Measurements from ENCODE around the gene BCL2. TPM values are rescaled to one million over a fixed set of nuclear protein-coding genes. Genes with fewer than 3 reads are reported as not detected.

The BCL2 gene
- polyA plus RNA-seq, 1 experiment, result 0.35 TPM

DNA sequence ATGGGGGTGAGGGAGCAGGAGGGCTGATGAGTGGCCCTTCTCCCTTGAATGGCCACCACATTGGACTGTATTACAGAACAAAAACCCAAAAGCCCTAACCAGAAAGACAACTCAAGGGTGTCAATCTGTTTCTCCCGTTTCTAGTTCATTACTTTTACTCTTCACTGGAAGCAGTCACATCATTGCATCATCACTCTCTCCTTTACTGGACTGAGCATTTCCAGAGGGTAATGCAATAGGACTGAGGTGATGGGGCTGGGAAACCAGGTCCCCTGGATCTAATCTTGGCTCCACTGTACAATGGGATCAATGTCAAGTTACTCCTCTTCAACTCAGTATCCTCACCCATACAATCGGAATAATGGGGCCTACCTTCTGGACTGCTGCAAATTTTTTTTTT lies 56.1 kb downstream of the BCL2 start:
- no peak for DNase-seq (ENCODE audit: low read depth, low spot score)
- CTCF ChIA-PET, result no interaction called here

DNA sequence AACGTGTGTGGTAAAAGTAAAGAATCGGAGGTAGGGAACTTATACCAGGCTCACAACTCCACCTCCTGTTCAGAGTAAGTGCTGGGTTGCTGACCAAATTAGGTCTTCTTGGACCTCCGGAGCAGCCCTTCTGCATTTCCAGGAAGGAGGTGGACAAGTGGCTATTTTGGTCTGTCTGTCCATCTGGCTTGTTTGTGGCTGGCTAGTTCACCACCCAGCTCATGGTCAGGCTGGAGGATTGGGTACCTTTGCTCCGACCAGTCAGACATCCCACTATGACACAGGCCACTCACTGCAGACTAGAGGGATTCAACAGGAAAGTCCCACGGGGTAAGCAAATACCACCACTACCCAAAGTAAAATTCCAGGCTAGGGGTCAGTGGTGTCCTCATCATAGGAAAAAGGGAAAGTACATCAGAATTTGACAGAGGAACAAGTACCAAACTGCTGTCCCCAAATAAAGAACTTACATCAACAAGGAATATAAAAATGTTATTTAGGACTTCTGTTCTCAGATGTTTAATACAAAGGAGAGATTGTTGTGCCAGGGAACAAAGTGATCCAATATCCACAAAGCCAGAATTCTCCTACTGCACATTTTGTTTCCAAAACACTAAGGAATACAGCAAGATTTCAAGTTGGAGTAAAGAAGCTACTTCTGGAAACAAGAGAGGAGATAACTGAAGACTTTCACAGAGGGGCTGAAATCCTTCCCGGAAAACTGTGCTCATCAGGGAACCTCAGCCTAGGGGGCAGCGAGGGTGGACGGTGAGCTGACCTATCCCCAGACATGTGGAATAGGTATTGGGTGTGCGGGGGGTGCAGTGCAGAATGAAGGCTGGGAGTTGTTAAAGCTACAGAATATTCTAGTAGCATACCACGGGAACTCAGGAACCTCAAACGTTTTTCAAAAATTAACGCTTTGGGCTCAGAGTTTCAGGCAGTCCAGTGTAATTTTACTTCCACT lies 56.9 kb downstream of the BCL2 start:
- CTCF ChIA-PET, result no interaction called here

More for the DNA sequence above, 56.1 kb downstream of the BCL2 start:
- Histone ChIP-seq H3K9me3 (ENCODE audit: control insufficient read depth, insufficient read depth, low read length) (no peaks in the 10 kb centered on the region), H3K27me3 (ENCODE audit: control insufficient read depth, insufficient read depth, low read length) (peaks cover 16% of the 10 kb centered on the region), H3K27ac (ENCODE audit: low read depth, low read length) (no peak overlapping the region), H3K4me3 (ENCODE audit: low read depth, low read length) (no peak overlapping the region)
- TF ChIP-seq, protein P1, sequence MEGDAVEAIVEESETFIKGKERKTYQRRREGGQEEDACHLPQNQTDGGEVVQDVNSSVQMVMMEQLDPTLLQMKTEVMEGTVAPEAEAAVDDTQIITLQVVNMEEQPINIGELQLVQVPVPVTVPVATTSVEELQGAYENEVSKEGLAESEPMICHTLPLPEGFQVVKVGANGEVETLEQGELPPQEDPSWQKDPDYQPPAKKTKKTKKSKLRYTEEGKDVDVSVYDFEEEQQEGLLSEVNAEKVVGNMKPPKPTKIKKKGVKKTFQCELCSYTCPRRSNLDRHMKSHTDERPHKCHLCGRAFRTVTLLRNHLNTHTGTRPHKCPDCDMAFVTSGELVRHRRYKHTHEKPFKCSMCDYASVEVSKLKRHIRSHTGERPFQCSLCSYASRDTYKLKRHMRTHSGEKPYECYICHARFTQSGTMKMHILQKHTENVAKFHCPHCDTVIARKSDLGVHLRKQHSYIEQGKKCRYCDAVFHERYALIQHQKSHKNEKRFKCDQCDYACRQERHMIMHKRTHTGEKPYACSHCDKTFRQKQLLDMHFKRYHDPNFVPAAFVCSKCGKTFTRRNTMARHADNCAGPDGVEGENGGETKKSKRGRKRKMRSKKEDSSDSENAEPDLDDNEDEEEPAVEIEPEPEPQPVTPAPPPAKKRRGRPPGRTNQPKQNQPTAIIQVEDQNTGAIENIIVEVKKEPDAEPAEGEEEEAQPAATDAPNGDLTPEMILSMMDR (IDR thresholded peaks at IDR 0.05; ENCODE audit: low read depth, low read length), result no peak
- POLR2A ChIA-PET, result no interaction called here

DNA sequence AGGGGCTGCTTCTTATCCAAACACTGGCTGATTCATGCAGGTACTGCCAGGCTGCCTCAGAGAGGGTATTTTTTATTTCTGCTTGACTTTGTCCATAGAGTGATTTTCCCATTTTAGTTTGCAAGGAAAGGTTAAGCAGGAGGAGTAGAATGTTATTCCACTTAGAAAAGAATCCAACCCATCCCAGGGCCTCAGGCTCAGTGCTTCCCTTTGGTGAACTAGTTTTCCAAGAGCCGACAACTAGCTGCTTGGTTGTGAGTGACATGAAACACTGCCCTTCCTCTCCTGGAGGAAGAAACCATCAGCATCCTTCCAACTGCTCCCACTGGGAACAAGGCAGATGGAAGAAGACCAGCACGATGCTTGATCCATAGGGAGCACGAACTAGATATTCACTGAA lies 58.5 kb downstream of the BCL2 start:
- Histone ChIP-seq H3K4me3 (ENCODE audit: low read depth, low read length) (no peak overlapping the region), H3K9me3 (ENCODE audit: control insufficient read depth, insufficient read depth, low read length) (no peaks in the 10 kb centered on the region), H3K27me3 (ENCODE audit: control insufficient read depth, insufficient read depth, low read length) (peaks cover 25% of the 10 kb centered on the region), H3K27ac (ENCODE audit: low read depth, low read length) (no peak overlapping the region)
- TF ChIP-seq, protein P1 (IDR thresholded peaks at IDR 0.05; ENCODE audit: low read depth, low read length), result no peak
- CTCF ChIA-PET, result no interaction called here
- DNase-seq (ENCODE audit: low read depth, low spot score), result no peak
- POLR2A ChIA-PET, result no interaction called here

More for the DNA sequence above, 56.9 kb downstream of the BCL2 start:
- Histone ChIP-seq H3K27ac (ENCODE audit: low read depth, low read length) (no peak overlapping the region), H3K4me3 (ENCODE audit: low read depth, low read length) (no peak overlapping the region), H3K27me3 (ENCODE audit: control insufficient read depth, insufficient read depth, low read length) (peaks cover 23% of the 10 kb centered on the region), H3K9me3 (ENCODE audit: control insufficient read depth, insufficient read depth, low read length) (no peaks in the 10 kb centered on the region)
- POLR2A ChIA-PET, result no interaction called here
- TF ChIP-seq, protein P1 (IDR thresholded peaks at IDR 0.05; ENCODE audit: low read depth, low read length), result no peak
- no peak for DNase-seq (ENCODE audit: low read depth, low spot score)

DNA sequence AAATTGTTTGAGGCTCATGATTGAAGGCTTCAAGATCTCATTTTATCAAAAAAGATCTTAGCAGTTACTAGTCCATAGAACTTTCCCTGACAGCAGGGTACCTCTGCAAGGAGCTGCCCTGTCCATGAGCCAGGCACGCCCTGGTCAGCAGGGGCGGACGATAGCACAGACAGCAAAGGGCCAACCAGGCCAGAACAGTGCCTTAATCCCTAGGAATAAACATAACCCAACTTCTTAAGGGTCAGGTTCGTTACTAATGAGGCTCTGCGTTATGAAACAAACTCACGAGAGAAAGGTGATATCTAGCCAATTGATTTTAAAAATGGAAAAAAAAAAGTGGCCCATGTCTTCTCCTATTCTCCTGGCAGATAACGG lies 59.2 kb downstream of the BCL2 start:
- ChIA-PET CTCF (no interaction called here), POLR2A (no interaction called here)
- TF ChIP-seq, protein P1 (IDR thresholded peaks at IDR 0.05; ENCODE audit: low read depth, low read length), result no peak
- DNase-seq (ENCODE audit: low read depth, low spot score), result no peak
- peaks cover 28% of the 10 kb centered on the region for H3K27me3 ChIP-seq (ENCODE audit: control insufficient read depth, insufficient read depth, low read length)
- H3K9me3 ChIP-seq (ENCODE audit: control insufficient read depth, insufficient read depth, low read length), result no peaks in the 10 kb centered on the region
- H3K27ac ChIP-seq (ENCODE audit: low read depth, low read length), result no peak overlapping the region
- H3K4me3 ChIP-seq (ENCODE audit: low read depth, low read length), result no peak overlapping the region

DNA sequence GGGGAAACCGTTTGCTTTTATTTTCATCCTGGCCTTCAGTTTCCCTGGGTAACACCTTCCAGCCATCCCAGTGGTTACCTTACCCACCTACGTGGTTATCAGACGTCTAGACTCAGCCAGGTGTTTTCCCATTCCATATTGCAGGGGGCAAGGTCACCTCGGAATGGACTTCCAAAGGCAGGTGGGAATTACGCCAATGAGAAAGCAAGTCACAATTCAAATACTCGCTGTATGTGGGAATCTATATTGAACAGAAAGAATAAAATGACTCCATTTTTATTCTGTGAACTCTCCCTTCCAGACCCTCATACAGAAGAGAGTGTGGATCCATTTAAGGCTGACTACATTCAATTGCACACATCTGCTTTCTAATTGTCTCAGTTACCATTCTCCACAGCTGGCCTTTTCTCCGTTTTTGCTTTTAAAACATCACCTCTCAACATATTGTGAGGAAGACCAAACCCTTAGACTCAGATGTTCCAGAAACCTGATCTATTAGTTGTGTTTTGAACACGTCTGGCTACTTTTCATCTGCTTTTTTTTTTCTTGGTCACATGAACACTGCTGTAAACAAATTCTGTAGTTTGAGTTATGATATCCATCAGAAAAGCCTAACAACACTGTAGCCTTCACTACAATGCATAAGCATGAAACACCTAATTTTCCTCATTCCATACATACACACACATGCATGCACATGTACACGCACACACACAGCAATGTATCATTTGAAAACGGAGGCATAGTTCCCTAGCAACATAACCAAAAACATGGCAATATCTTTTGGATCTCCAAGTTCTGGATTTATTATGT lies 59.8 kb downstream of the BCL2 start:
- H3K4me3 ChIP-seq (ENCODE audit: low read depth, low read length), result no peak overlapping the region
- POLR2A ChIA-PET, result no interaction called here

More for the DNA sequence above, 59.8 kb downstream of the BCL2 start:
- Histone ChIP-seq H3K27ac (ENCODE audit: low read depth, low read length) (no peak overlapping the region), H3K27me3 (ENCODE audit: control insufficient read depth, insufficient read depth, low read length) (peaks cover 28% of the 10 kb centered on the region), H3K9me3 (ENCODE audit: control insufficient read depth, insufficient read depth, low read length) (no peaks in the 10 kb centered on the region)
- CTCF ChIA-PET, result no interaction called here
- TF ChIP-seq, protein P1 (IDR thresholded peaks at IDR 0.05; ENCODE audit: low read depth, low read length), result no peak
- no peak for DNase-seq (ENCODE audit: low read depth, low spot score)

Measured in AG04450 (cell line).